ENCODE data around the gene MAP2K5.
A peak's percentile ranks its signal among the peaks of the same experiment; 100 is the strongest.

Gene MAP2K5

DNA sequence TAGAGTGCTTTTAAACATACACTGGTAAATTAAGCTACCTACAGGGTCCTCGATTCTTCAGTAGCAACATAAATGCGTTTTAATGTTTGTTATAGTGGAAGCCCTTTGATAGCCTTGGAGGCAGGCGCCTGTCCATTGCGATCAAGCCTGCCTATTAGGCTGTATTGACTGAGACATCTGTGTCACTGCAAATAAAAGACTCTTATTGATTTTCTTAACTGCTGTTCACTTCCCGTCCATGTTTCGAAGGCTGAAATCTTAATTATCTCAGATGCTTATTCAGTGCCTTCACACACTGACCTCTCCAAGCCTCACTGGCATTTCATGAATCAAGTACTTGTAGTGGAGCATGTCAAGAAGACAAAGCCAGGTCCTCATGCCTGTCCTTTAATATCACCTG is 51.1 kb downstream of the MAP2K5 start:
- no peak for DNase-seq (ENCODE audit: low read depth)
- no peak overlapping the region for H3K4me3 ChIP-seq (ENCODE audit: low read length)
- TF ChIP-seq CTCF (conservative IDR thresholded peaks at IDR 0.05; ENCODE audit: low read length) = no peak

GRCh38 chr15:67594770-67595169 is 52.3 kb downstream of the MAP2K5 start:
- no peak for DNase-seq (ENCODE audit: low read depth)

DNA sequence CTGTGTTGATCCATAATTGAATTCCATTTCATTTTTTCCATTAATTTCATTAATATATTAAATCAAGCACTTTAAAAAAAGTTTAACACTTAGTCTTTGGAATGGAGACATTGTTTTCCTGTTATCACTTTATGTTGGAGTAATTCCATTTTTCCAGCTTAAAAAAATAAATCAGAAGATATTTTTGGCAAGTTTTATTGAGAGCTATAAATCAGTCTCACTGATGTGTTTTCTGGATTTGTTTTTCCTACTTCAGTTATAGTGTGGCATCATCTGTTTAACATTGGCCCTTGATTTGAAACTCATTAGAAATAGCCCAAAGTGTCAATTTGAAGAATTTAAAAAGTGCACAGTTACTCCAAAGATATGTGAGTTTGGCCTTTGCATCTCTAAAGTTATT is 53.1 kb downstream of the MAP2K5 start:
- no peak for DNase-seq (ENCODE audit: low read depth)
- TF ChIP-seq CTCF (conservative IDR thresholded peaks at IDR 0.05; ENCODE audit: low read length) = no peak
- no peak overlapping the region for H3K4me3 ChIP-seq (ENCODE audit: low read length)

More at GRCh38 chr15:67594770-67595169, 52.3 kb downstream of the MAP2K5 start:
- TF ChIP-seq CTCF (conservative IDR thresholded peaks at IDR 0.05; ENCODE audit: low read length) = no peak
- no peak overlapping the region for H3K4me3 ChIP-seq (ENCODE audit: low read length)

DNA sequence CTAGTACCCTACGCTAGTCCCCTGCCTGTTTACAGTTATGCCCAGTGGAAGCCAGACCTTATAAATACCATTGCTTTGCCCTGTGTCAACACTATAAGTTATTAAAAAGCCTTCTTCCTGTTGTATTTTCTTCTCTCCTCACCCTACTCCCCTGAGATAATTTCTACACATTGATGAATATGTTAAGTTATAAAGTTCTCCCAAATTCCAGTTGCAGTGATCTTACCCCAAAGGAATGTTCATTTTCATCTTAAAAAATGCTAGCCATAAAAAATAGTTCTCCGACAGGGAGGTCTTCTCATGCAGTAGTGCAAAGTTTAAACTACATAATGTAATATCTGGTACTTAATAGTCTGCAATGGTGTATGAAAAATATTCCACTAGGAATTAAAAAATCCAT is 58.6 kb downstream of the MAP2K5 start:
- H3K4me3 ChIP-seq (ENCODE audit: low read length) = no peak overlapping the region
- TF ChIP-seq CTCF (conservative IDR thresholded peaks at IDR 0.05; ENCODE audit: low read length) = no peak
- peak; percentile 31 for DNase-seq (ENCODE audit: low read depth)

- no peak overlapping the region for H3K4me3 ChIP-seq (ENCODE audit: low read length)
- no peak for TF ChIP-seq CTCF (conservative IDR thresholded peaks at IDR 0.05; ENCODE audit: low read length)
- DNase-seq (ENCODE audit: low read depth) = no peak
Observed at GRCh38 chr15:67603063-67603462, 60.6 kb downstream of the MAP2K5 start.

- no peak for TF ChIP-seq CTCF (conservative IDR thresholded peaks at IDR 0.05; ENCODE audit: low read length)
Observed at GRCh38 chr15:67605871-67606270, 63.4 kb downstream of the MAP2K5 start.

GRCh38 chr15:67606742-67607141 is 64.2 kb downstream of the MAP2K5 start:
- H3K4me3 ChIP-seq (ENCODE audit: low read length) = no peak overlapping the region
- TF ChIP-seq CTCF (conservative IDR thresholded peaks at IDR 0.05; ENCODE audit: low read length) = no peak
- DNase-seq (ENCODE audit: low read depth) = no peak

More at GRCh38 chr15:67605871-67606270, 63.4 kb downstream of the MAP2K5 start:
- no peak for DNase-seq (ENCODE audit: low read depth)
- no peak overlapping the region for H3K4me3 ChIP-seq (ENCODE audit: low read length)

All from AG10803 (cell line).